Measurements from ENCODE around the gene CPSF3.

DNA sequence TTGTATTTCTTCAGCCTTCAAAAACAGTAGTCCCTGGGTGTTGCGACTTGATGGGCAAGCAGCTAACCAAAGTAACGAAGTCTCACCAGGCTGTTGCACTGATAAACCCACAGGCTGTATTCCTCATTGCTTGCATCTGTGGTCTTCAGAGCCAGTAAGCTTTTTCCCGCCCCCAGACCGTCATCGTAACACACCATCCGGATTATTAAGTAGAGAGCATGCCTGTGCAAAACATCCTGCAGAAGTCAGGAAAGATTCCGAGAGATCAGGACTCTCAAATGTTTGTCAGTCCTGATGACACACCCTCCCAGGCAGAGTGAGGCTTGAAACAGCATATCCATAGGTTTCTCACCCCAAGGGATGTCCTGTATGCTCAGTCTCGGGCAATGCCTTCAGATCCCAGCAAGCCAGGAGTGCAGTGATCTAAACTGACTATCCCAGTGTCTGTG lies 16.1 kb upstream of the CPSF3 start:
- no peak for TF ChIP-seq POLR2A (IDR thresholded peaks at IDR 0.05; ENCODE audit: borderline replicate concordance, extremely low read depth, insufficient read depth, insufficient read length)
- TF ChIP-seq, protein P1, sequence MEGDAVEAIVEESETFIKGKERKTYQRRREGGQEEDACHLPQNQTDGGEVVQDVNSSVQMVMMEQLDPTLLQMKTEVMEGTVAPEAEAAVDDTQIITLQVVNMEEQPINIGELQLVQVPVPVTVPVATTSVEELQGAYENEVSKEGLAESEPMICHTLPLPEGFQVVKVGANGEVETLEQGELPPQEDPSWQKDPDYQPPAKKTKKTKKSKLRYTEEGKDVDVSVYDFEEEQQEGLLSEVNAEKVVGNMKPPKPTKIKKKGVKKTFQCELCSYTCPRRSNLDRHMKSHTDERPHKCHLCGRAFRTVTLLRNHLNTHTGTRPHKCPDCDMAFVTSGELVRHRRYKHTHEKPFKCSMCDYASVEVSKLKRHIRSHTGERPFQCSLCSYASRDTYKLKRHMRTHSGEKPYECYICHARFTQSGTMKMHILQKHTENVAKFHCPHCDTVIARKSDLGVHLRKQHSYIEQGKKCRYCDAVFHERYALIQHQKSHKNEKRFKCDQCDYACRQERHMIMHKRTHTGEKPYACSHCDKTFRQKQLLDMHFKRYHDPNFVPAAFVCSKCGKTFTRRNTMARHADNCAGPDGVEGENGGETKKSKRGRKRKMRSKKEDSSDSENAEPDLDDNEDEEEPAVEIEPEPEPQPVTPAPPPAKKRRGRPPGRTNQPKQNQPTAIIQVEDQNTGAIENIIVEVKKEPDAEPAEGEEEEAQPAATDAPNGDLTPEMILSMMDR (IDR thresholded peaks at IDR 0.05 in 2 of 3, conservative IDR thresholded peaks at IDR 0.05 in 1 of 3; ENCODE audit: borderline replicate concordance in 1 of 3, insufficient read depth in 1 of 3, low read depth in 2 of 3, low read length in 2 of 3): no peak
- TF ChIP-seq REST (IDR thresholded peaks at IDR 0.05; ENCODE audit: low read depth): no peak
- no peak for TF ChIP-seq SRF (IDR thresholded peaks at IDR 0.05; ENCODE audit: low read depth)
- TF ChIP-seq SIN3A (IDR thresholded peaks at IDR 0.05; ENCODE audit: low read depth): no peak
- TF ChIP-seq POLR2AphosphoS5 (IDR thresholded peaks at IDR 0.05; ENCODE audit: low read depth, low read length): no peak

All from HCT116 (cell line).